T1000 (cell line): ENCODE data around the gene CNPY2.
"Not testable (repeated sequence)": the region's sequence is repeated elsewhere in the genome, so short reads cannot be mapped to it uniquely, and the experiment has no call there.

Source experiments
- DNase-seq: peaks from one replicate; lab custom pipeline; 2025; ENCODE audit warnings: mixed read lengths; lab: John Stamatoyannopoulos, UW

Gene CNPY2

DNA sequence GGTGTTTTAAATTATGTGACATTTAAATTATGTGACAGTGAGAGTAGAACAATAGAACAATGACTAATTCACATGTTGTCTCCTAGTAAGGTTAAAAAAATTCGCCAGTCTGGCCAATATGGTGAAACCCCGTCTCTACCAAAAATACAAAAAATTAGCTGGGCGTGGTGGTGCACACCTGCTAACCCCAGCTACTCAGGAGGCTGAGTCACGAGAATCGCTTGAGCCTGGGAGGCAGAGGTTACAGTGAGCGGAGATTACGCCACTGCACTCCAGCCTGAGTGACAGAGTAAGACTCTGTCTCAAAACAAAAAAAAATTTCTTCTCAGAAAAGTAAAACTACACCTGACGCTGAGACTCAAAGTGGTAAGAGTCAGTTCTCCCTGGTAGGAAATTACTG lies 18.4 kb downstream of the CNPY2 start:
- DNase-seq = no peak

DNA sequence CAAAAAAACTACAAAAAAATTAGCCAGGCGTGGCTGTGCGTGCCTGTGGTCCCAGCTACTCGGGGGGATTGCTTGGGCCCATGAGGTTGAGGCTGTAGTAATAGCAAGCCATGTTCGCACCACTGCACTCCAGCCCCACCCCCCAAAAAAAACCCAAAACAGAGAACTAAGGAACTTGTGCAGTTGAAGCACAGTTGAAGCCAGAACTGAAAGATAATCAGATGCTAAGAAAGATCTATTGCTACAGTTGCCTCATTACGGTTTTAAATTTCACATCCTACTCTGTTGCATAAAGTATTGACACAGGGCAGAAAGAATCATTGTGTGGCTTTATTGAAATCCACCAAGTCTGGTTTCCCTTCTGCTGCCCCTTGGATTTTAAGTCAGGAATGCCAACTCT lies 19.5 kb downstream of the CNPY2 start:
- no peak for DNase-seq

DNA sequence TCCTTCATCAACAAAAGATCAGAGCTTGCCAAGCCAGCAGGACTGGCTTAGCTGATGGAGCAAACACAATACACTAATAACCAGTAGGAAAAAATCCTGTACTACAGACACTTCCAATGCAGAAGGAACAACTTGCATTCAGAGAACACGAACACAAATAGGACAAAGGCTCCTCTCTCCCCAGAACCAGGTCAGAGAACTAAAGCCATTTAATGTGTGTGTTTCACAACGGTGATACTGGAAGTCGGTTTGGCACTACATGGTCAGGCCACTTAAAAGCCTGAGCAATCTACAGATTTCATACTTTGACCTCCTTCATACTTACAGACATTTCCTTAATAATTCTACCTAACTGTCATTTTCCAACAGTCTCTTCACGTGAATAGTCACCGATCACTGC lies 22.0 kb downstream of the CNPY2 start:
- DNase-seq = no peak

DNA sequence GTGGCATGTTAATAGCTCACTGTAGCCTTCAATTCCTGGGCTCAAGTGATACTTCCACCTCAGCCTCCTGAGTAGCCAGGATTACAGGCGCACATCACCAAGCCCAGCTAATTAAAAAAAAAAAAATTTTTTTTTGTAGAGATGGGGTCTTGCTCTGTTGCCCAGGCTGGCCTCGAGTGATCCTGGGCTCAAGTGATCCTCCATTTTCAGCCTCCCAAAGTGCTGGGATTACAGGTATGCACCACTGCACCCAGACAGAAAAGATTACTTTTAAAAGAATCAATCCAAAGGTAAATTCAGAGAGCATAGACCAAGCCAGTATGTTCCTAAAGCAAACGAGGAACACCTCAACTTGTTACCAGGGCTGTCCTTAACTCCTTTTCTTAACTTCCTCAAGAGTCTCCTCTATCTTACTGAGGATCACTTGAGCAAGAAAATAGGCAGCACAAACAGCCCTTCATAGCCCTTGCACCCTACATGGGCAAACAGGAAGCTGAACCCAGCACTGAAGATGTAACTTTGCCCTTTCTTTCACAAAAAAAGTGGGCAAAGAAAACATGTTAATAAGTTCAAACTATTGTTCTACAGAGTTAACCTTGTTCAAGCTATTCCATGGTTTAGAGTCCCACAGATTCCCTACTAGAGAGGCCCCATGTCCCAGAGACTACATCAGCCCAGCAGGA lies 26.9 kb downstream of the CNPY2 start:
- no peak for DNase-seq

DNA sequence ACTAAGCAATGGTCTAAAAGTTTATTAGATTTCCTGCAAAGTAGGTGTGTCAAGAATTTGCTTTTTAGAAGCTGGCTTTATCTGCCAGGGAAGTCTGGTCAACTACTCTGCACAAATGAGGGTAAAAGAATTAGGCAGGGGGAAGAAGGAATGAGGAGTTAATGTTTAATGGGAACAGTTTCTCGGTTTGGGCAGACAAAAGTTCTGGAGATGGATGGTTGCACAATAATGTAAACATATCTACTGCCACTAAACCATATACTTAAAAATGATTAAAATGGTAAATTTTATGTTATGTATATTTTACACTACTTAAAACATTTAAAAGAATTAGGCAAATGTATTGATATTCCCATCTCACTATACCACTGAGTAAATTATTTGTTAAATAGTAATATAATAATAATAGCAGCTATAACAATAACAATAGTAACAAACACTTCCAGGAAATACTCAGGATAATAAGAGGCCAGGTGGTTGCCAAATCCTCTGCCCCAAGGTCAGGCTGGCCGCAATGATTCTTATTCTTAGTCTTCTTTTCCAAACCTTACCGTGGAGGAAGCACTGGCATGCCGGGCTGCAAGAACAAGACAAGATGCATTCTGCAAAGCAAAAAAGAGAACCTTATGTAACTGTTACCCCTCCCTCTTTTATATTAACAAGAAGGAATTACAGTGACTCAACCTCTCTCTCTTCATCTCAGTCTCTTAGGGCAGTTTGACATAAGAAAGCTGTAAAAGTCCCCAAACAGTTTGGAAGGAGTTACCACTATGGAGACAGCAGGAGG lies 29.6 kb downstream of the CNPY2 start:
- no peak for DNase-seq

DNA sequence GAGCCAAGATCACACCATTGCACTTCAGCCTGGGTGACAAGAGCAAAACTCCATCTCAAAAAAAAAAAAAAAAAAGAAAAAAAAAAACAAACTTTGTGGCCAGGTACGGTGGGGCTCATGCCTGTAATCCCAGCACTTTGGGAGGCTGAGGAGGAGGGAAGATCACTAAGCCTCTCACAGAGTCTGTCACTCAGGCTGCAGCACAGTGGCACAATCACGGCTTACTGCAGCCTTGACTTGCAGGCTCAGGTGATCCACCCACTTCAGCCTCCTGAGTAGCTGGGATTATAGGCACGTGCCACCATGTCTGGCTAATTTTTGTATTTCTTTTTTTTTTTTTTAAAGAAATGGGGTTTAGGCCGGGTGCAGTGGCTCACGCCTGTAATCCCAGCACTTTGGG lies 31.5 kb downstream of the CNPY2 start:
- not testable (repeated sequence) for DNase-seq

DNA sequence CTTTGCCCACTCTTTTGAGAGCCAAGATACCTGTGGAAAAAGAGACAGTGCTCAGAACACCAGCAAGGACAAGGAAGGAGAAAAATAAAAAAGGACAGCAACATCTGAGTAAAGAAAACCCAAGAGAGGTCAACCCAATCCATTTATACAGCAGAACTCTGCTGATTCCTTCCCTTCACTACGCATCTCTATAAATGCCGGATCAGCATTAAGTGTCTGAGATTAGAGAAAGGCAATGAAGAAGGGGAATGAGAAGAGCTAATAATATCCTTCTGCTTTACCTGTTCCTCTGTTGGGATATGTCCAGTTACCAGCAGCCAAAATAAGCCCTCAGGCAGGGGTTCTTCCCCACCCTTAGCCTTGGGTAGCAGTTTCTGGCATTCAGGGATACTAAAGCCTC lies 33.2 kb downstream of the CNPY2 start:
- no peak for DNase-seq

DNA sequence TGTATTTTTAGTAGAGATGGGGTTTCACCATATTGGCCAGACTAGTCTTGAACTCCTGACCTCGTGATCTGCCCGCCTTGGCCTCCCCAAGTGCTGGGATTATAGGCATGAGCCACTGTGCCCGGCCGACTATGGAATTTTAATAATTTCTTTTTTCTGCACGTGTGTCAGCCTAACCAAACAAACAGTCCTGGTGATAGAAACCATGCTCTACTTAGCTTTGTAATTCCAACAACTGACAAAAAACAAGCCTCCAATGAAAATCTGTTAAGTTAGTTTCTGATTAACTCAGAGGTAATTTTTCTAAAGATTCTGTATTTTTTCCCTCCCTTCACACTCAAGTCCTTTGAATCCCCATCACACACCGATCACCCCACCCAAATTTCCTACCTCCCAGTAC lies 33.8 kb downstream of the CNPY2 start:
- DNase-seq = no peak

DNA sequence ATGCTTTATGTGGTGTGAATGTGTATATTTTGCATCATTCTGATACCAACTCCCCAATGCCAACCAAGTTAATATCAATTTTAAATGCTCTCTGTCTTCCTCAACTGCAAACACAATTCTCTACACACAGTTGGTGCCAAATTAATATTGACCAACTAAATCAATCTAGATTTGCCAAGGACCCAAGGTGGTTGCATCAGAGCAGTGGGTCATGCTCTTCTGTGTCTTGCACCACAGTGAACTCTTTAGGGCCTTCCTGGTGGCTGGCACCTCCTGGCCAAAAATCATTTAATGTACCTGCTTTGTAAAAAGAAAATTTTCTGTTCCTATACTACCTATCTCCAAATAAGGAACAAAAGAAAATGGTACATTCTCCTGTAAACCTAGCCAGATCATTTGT lies 34.9 kb downstream of the CNPY2 start:
- no peak for DNase-seq

DNA sequence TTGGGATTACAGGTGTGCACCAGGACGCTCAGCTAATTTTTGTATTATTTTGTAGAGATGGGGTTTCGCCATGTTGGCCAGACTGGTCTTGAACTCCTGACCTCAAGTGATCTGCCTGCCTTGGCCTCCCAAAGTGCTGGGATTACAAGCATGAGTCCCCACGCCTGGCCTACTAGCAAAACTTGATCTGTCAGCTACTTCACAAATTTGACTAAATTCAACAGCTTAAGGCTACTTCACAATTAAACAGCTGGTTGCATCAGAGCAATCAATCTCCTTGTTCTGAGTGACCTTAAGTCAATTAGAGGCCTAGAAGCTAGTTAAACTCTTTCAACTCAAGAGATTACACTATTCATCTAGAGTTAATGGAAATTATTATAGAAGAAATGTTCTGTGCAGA lies 36.9 kb downstream of the CNPY2 start:
- no peak for DNase-seq

DNA sequence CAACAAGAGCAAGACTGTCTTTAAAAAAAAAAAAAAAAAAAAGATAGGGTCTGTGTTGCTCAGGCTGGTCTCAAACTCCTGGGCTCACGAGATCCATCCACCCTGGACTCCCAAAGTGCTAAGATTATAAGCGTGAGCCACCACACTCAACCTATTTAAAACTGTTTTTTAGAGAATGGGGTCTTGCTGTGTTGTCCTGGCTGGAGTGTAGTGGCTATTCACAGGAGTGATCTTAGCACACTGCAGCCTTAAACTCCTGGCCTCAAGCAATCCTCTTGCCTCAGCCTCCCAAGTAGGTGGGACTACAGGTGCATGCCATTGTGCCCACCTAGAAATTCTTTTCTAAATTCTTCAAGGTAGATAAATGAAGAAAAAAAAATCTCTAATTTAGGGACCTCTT lies 41.5 kb downstream of the CNPY2 start:
- no peak for DNase-seq

DNA sequence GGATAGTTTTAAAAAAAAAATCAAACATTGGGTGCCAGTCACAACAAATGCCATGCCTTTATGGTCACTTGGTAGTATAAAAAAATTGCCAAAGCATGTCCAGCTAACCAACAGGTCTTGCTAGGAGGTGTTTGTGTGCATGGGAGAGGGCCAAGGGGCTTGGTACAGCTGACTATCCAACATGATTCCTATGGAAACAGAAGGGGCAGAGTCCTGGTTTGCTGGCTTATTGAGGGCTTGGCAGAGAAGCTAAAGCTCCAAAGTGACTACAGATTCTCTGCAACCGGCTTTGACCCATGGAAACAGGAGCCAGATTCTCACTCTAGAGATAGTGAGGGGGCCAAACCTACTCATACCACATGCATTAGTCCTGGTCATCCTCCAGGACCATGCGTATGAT lies 43.3 kb downstream of the CNPY2 start:
- not testable (repeated sequence) for DNase-seq

DNA sequence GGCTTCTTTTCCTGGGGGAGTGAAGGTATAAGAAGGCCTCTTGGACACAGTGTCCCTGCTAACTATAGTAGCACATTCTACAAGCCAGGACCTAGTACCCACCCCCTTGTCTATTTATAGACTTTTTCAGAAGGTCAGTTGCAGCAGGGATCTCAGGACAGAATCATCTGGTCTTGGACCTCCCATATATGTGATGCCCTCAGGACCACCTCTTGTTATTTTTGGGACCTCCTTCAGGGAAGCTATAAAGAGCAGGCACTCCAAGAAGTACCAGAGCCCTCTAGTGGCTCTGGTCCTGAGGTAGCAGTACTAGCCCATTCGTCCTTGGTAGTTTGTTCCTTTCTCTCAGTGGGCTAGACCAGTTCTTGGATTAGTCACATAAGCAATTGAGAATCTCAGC lies 44.8 kb downstream of the CNPY2 start:
- no peak for DNase-seq

DNA sequence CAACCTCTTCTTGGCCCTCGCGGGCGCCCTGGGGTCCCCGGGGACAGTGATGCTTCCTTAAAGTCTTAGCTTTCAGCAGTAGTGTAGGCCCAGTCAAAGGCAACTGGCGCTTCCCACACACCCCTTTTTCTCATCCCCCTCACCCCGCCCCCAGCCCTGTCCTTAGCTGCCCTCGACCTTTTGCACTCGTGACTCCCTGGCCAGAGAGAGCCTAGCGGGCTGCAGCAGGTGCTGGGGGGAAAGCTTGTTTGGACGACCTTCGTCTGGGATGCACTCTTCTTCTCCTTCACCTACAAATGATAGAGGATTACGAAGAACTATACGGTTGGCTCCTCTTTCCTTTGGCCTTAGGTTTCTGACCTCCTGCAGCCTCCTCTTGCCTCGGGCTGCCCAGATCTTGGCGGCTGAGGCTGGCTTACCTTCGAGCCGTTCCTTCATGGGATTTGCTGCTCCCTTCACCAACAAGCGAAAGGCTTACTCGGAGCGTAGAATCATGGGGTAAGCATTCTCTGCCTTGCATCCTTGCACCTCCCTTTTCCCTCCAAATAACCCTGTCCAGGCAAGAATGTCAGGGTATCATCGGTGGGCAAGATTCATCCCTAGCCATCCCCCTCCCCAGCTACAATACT lies 48.2 kb downstream of the CNPY2 start:
- no peak for DNase-seq

DNA sequence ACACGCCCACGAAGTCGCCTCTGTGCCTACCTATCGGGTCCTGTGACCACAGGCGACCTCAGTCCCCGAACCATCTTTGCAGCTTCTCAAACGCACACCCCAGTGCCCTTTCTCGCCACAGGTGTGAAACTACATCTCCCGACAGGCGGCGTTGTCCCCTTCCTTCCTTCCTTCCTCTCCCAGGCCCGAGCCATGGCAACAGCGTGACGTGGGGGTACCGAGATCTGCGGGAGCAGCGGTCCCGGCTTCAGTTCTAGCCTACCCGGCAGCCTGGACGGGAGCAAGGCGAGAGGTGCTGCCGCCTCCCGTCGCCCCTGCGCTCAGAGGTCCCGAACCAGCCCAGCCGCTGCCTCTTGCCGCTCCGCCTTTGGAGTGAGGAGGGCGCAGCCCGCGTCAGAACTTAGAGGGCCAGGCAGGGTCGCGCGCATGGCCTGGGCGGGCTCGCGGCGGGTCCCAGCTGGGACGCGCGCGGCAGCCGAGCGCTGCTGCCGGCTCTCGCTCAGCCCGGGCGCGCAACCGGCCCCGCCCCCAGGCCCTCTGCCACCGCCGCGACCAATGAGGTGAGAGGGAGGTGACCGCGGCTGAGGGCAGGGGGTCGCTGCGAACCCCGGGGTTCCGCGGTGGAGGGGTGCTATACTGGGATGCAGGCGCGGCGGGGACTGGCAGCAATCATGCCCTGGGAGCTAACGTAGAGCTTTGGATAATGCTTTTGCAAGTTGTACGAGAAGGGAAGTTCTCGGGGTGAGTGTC lies 48.9 kb downstream of the CNPY2 start, which contains the start of gene COQ10A:
Gene COQ10A (plus strand): TSS at position 250 of the 750 bp plus-strand sequence. CDS start 177 bp downstream, at position 427.
- peak; percentile 80 for DNase-seq

DNA sequence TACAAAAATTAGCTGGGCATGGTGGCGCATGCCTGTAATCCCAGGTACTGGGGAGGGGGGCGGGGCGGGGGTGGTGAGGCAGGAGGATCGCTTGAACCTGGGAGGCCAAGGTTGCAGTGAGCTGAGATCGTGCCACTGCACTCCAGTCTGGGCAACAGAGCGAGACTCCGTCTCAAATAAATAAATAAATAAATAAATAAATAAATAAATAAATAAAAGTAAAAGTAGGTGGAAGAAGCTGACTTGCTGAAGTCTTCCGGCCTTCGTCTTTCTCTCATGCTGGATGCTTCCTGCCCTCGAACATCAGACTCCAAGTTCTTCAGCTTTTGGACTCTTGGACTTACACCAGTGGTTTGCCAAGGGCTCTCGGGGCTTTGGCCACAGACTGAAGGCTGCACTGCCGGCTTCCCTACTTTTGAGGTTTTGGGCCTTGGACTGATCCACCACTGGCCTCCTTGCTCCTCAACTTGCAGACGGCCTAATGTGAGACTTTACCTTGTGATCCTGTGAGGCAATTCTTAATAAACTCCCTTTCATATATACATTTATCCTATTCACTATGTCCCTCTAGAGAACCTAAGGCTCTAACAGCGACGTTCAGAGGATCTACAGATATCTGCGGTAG lies 49.6 kb downstream of the CNPY2 start:
- DNase-seq = not testable (repeated sequence)

DNA sequence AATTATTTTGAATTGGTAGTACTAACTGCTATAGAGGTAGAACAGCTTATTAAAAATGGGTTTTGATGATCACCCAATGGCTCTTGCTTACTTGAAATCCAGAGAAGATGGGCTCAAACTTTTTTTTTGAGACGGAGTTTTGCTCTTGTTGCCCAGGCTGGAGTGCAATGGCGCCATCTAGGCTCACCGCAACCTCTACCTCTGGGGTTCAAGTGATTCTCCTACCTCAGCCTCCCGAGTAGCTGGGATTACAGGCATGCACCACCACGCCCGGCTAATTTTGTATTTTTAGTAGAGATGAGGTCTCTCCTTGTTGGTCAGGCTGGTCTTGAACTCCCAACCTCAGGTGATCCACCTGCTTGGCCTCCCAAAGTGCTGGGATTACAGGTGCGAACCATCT lies 52.8 kb downstream of the CNPY2 start:
- DNase-seq = not testable (repeated sequence)

DNA sequence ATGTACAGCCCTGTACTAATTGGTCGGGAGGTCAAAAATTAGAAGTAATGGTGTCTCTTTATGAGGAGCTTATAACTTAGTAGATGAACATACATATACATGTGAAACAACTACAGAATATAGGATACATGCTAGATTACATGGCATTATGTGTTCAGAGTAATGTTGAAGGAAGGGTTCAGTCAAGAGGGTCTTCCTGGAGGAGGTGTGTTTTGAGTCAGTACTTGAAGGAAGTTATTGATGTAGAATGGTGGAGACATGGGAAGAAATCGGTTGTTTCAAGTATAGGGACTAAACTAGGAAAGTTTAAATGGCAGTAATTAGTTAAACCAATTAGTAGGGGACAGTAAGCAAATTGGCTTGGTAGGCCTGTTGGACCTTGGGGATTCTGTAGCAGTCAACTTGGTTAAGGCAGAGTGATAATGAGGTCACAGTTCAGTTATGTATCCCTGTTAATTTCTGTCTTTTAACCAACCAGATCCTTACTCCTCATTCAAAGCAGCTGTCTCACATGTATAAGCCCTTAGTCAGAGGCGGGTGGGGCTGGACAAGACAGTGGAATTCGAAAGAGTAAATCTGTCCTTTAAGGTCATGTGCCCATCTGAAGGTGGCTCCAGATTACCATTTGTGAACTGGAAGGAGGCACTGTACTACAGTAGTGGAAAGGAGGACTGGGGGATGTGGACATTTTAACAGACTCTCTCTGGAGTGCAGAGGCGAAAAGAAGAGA lies 54.1 kb downstream of the CNPY2 start:
- DNase-seq = peak; percentile 32

DNA sequence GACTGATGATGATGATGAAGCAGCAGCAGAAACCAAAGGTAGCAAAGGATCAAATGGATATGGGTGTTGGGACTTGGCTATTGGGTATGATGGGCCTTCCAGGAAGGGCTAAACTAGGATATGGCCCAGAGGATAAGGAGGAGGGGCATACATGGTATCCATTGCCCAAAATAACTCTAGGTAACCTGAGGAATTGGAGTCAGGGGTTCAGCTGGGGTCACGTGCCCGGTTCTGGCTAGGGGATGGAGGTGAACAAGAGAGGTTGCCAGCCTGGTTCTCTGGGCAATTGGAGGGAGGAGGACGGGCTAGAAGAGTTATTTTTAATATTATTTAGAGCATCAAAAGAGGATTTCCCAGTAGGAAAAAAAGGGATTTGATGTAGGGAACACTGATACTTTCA lies 54.9 kb downstream of the CNPY2 start:
- DNase-seq = no peak

DNA sequence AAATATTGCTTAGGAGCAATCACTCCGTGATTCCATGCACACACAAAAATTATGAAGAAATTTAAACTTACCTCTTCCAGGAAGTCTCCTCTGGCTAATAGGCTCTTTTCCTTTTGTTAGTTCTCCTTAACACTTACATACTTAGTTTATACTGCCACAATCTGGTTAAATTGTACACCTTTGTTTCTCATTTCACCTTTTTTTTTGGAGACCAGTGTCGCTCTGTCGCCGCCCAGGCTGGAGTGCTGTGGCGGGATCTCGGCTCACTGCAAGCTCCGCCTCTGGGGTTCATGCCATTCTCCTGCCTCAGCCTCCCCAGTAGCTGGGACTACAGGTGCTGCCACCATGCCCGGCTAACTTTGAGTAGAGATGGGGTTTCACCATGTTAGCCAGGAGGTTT lies 55.4 kb downstream of the CNPY2 start:
- no peak for DNase-seq
